SW 1271 (cell line): ENCODE measurements around the gene RXRA.
A peak's percentile ranks its signal among the peaks of the same experiment; 100 is the strongest.

Experiments used
- DNase-seq, 2 experiments: peaks; one replicate each; lab custom pipeline; 2025; lab: John Stamatoyannopoulos, UW

Gene RXRA

DNA sequence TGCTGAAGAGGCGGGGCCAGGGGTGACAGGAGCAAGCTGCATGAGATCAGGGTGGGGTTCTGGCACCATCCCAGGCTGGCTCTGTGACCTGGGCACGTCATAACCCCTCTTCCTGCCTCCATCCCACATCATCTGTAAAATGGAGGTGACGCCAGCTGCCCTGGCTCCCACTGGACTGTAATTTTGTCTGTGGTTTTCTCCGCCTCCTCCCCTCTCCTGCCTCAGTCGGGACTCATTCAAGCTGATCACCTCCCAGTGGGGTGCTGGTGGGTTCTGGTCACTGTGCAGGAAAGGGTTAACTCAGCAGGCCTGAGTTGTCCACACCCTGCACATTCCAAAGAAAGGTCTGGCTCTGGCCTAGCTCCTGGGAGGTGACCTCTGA, 128.2 kb downstream of the RXRA start:
- no peak for DNase-seq

DNA sequence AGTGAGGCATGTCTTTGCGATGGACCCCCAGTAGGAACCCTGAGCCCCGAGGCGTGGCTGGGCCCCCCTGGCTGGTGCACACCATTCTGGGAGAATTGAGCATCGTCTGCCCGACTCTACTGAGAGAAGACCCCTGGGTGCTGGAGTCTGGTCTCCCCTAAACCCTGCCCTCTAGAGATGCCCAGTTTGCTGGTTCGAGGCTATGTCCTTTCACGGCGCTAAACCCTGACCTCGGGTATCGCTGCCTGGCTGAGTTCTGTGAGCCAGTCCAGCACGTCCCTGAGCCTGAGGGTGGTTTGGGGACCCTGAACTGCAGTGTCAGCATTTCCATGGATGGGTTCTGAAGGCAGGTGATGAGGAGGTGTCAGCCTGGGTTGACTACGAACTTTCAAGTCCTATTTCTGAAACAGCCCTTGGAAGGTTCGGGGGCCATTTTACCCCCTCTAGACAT, 128.8 kb downstream of the RXRA start:
- no peak for DNase-seq

DNA sequence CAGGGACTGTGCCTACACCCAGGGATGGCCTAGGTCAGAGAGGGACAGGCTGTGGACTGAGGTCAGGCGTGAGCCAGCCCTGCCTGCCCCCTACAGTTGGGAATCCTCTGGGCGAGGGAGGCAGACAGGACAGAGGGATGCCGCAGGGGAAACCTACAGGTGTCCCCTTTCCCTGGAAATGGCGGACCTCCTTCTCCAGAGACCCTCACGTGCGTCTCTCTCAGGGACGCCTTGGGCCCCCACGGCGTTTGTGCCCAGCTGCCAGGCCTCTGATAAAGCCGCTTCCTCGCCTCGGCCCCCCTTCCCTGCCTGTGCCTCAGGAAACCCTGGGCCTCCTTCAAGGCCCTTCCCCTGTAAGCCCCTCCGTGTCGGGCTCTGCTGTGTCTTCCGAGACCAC, 129.3 kb downstream of the RXRA start:
- DNase-seq = no peak

DNA sequence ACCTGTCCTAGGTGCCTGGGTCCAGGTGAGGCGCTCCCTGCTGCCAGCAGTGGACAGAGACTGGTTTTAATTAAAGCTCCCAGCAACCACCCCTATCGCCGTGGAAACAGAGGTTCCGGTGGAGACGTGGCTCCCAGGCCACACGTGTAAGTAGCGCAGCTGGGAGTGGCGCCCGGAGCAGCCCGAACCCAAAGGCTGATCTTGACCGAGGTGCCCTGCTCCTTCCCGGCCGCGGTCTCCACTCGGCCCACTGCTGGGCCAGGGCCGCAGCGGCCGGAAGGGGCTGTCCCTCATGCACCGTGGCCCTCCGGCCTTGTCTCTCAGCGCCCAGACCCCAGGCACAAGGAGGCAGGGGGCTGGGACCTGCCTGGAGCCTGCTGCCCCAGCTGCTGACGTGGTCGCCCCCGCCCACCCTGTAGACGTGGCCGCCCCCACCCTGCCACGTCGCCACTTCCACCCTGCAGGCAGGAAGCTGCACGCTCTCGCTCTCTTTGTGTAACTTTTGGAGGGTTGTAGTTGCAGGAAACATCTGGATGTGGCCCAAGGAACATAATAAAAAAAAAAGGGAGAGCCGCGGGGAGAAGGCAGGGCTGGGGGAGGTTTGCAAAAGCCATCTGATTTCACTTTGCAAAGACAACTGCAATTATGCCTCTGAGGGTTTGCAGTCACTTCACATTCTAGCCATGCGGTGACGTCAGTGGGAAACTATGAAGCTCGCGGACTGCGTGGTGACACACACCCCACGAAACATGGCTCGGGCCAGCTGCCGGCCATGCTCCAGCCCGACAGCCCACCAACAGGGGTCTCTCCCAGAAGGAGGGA, 129.9 kb downstream of the RXRA start:
- DNase-seq = peak in 1 of 2 experiments; percentile 14

DNA sequence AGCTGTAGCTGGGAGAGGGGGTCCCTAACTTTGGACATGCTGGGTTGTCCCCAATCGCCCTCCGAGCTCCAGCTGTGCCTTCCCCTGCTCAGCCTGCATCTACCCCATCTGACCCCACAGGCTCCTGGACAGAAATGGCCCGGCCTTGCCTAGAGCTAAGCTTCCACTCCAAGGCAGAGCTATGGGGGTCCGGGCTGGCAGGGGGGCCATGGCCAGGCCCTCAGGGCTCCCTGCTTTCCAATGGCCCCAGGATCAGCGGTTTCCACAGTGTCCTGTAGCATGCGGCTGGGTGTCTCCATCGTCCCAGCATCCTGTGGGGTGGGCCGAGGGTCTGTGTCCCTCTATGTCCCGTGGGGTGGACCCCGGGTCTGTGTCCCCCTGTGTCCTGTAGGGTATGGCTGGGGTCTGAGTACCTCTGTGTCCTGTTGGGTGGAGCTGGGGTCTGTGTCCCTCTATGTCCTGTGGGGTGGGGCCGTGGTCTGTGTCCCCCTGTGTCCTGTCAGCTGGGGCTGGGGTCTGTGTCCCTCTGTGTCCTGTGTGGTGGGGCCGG, 130.6 kb downstream of the RXRA start:
- DNase-seq = no peak

DNA sequence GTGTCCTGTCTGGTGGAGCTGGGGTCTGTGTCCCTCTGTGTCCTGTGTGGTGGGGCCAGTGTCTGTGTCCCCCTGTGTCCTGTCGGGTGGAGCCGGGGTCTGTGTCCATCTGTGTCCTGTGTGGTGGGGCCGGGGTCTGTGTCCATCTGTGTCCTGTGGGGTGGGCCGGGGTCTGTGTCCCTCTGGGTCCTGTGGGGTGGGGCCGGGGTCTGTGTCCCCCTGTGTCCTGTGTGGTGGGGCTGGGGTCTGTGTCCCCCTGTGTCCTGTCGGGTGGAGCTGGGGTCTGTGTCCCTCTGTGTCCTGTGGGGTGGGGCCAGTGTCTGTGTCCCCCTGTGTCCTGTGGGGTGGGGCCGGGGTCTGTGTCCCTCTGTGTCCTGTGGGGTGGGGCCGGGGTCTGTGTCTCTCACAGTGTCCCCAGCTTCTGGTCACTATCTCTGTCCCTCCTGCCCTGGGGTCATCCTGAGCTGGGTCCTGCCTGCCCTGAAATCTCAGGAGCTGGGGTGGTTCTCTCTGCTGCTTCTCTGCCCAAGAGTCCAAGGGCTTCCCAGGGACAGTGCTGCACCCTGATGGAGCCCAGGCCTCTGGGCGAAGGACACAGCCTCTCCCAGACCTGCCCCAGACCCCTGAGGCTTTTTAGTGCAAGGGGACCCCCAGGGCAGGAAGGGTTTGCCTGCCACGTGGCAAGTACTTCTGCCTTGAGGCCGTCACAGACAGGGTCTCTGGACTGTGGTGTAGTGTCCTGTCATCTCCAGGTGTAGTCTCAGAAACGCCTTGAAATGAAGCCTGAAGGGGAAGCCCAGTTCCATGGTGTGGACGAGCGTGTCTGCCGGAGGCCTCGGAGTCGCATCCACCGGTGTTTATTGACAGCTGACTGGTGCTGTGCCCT, 131.3 kb downstream of the RXRA start:
- DNase-seq = no peak

DNA sequence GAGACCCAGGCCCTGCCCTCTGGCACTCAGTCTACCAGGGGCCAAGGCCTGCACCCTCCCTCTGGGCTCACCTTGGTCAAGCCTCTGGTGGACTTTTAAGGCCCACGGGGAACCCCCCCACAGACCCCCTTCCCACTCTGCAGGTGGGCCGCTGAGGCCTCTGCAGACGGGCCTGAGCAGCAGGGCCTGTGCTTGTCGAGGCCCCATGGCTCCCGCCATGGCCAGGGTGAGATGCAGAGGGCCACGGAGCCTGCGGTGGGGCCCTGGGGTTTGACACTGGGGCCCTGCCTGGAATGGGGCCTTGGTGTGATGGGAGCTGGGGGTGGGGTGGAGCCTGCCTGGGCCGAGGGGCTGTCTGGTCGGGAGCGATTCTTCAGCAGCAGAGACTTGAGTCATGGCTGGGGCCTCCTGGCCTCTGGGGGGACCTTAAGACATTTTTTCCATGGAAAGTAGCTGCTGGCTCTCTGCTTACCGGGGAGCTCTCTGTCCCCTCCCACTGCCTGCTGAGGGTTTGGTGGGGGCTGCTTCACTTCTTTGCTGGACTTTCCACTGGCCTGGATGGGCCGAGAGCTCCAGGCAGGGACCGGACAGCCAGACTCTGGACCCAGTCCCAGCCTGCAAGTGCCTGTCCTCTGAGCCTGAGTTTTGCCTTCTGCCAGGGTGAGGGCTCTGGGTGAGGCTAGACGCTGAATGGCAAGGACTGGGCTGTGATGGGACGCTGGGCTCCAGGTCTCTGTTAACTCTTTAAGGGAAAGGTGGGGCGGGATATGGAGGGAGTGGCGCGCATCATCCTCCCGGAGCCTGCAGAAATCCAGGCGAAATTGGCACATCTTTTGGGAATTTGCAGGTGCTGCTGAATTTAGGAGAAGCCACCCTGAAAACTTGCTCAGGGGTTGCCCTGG, 132.2 kb downstream of the RXRA start:
- no peak for DNase-seq

DNA sequence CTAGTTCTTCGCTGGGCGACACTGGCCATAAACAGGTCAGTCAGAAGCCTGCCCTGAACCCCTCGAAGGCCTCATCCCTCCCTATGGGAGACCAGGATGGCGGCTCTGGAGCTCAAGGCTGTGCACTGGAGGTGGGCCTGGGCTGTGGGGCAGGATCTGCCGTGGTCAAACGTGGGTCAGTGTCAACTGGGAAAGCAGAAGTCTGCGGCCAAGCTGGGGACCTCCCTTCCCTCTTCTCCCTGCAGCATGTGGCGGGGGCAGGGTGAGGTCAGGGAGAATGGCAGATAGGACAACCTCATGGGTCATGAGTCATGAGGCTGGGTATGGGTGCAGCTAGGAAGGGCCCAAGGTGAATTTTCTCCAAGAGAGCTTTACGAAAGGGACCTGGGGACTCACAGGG, 132.9 kb downstream of the RXRA start:
- DNase-seq = no peak

DNA sequence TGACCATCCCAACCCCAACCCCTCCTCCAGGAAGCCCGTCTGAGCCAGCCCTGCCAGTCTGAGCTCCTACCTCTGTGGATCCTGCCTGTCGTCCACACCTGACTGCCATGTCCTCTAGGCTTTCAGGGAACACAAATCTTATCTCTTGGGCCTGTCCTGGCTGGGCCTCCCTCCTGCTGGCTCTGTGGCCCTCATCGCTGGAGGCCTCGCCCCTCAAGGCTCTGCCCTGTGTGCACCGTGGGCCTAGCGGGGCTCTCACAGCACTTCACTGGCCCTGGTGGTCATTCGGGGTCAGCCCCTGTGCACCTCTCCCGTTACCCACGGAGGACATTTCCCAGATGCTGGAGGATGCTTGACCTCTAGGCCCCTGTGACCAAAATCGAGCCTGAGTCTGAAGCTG, 133.3 kb downstream of the RXRA start:
- no peak for DNase-seq

DNA sequence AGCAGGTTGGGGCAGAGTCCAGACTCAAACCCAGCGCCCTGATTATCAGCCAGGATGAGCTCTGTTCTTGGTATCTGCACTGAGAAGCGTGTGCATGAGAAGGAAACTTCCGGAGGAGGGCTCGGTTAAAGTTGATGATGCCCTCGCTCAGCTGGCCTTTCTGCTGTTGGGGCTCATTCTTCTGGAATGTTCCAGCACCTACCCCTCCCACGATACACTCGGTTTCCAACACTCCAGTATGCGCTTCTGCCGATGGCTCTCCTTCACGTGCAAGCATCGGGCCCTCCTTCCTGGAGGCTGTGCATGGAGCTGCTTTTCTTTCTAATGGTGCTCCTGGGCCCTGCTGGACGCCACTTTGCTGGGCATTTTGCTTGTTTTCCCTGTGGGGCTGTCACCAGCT, 134.0 kb downstream of the RXRA start:
- DNase-seq = no peak

DNA sequence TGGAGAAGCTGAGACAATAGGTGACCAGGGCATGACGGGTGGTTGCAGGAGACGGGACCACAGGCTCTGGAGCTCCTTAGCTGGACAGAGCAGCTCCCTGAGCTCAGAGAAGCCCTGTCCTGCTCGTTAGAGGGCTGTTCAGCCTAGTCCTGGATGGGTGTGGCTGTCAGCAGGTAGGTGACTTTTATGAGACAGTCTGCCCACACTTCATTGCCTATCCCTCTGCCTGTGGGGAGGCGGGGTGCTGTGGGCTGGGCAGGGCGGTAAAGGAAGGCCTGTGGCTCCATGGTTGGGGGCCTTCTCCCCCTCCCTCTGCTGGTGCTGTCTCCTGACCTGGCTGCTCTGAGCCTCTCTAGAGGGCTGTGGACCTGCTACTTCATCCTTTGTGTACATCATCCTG, 134.6 kb downstream of the RXRA start:
- no peak for DNase-seq

DNA sequence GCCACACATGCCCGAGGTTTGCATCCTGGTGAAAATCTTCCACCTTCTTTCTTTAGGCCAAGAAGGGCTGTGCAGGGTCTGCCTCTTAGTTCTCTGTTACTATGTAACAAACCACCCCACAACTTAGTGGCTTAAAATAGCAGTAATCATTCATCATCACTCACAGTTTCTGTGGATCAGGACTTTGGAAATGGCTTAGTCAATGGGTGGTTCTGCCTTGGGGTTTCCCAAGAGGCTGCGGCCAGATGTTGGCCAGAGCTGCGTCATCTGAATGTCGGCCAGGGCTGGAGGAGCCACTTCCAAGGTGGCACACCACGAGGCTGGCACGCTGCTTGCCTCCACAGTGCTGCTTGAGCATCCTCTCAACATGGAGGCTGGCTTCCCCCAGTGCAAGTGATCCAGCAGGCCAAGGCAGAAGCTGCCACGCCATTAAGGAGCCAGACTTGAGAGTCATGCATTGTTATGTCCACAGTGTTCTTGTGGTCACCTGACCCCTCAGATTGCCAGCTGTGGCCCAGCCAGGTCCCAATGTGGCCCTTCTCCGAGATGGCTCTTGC, 135.2 kb downstream of the RXRA start:
- no peak for DNase-seq

DNA sequence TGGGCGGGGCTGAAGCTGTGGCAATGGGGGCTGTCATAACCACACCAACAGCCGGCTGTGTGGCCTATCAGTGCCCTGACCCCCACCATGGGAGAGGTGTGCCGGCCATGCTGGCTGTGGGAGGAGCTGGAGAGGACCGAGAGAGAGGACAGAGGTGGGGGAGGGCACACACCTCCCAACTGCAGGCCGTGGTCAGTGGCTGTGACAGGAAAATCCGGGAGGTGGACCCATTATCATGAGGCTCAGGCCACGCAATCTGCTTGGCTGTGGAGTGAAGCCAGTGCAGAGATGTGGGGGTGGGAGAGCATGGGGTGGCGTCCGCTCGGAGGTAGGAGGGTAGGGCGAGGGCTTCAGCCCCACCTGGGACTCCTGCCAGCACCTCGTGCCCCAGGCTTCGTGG, 136.1 kb downstream of the RXRA start:
- no peak for DNase-seq

DNA sequence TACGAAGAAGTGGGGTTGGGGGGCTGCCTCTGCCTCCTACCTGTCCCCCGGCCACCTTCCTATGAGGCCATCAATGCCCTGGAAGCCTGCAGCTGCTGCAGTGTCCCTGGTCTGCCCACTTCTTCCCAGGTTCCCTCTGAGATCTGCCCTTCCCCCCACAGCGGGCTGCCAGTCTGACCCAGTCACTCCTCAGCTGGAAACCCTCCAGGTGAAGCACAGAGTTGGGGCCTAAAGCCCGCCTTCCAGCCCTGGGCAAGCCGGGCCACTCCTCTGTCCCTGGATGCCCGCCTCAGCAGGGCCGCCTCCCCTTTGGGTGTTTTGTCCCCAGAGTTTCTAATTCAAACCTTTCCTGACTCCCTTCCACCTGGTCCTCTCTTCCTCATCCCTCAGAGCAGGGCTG, 137.0 kb downstream of the RXRA start:
- no peak for DNase-seq

DNA sequence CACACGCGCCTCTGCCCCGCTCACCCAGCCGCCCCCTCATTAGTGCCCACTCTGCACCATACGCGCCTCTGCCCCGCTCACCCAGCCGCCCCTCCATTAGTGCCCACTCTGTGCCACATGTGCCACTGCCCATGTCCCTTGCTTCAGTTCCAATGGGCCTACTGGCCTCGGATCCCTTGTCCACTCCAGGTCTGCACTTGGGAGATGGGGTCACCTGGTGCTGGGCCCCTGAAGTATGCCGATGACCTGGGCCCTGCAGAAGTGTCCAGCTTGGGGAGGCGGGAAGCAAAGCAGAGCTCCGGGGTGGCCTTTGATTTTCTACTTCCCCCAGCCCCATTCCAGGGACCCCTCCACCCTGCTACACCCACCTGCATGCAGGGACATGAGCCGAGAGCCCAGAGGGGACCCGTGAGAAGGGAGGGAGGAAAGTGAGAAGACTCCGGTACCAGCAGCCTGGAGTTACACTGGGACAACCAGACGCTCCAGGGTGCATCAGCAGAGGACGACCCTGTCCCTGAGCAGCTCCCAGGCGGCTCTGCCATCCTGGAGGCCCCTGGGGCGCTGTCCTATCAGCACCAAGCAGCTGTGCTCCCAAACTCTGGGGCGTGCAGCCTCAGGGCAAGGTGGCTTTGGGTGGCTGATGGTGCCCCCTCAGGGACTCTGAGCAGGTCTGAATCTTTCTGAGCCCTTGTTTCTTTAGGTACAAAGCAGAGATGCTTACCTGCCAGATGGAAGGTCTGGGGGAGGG, 140.8 kb downstream of the RXRA start:
- DNase-seq = no peak

DNA sequence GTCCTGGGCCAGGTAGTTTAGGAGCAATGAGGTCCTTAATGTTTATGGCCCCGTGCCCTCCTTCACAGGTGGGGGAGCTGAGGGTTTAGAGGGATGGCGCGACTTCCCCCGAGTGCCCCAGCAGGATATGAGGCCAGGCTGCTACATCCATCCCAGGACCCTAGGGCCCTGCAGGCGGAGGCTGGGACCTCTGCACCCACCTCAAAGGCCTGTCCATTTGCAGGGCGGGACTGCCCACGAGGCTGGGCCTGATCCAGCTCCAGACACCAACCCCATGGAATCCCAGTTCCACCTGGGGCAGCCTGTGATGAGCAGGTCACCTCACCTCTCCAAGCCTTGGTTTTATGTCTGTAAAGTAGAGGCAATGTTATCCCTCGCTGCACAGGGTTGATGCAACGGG, 142.1 kb downstream of the RXRA start:
- no peak for DNase-seq

DNA sequence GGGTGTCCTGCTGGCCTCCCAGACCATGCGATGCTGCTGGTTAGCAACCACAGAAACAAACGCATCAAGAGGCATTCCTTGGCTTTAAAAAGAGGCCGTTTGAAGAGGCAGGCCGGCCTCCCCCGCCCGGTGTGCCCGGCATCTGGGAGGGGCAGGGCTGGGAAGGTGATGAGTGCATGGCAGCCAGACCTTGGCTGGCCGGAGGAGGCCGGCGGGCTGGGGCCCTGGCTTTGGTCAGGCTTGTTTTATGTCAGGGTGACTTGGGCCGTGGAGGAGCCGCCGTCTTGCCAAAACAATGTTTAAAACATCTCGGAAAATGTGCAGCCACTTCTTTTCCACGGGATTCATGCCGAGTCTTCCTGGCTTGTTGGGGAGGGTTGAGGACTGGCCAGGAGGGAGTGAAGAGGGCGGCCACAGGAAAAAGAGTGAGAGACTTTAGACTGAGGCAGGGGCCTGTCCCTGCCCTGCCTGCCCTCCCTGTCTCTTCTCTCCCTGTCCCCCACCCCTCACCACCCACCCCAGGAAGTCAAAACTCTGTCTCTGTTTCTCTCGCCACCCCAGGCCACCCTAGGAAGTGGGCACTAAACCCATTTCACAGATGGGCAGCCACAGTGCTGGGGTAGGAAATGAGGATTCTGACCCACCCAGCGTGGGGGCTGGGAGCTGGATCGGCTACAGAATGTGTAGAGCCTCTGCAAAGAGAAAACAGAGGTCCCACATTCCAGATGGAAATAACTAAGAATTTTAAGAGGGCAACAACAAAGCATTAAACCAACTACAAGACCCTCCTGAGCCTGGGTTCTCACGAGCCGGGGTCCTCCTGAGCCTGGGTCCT, 143.0 kb downstream of the RXRA start:
- DNase-seq = no peak

DNA sequence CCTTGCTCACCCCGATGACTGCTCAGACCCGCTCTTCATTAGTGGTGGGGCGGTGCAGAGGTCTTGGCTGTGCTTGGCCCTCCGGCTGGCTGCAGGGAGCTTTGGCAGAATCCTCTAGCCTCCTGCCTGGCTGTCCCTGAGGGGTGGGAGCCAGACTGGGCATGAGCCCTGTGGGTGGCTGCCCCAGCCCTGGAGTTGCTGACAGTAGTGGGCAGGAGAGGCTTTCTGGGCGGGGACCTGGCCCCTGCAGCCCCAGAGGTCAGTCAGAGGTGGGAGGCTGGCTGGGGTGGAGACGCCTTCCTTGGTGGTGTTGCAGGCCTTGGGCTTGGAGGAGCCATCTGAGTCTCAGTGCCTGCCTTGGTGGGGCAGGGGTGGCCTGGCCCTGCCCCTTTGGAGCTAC, 146.0 kb downstream of the RXRA start:
- no peak for DNase-seq

DNA sequence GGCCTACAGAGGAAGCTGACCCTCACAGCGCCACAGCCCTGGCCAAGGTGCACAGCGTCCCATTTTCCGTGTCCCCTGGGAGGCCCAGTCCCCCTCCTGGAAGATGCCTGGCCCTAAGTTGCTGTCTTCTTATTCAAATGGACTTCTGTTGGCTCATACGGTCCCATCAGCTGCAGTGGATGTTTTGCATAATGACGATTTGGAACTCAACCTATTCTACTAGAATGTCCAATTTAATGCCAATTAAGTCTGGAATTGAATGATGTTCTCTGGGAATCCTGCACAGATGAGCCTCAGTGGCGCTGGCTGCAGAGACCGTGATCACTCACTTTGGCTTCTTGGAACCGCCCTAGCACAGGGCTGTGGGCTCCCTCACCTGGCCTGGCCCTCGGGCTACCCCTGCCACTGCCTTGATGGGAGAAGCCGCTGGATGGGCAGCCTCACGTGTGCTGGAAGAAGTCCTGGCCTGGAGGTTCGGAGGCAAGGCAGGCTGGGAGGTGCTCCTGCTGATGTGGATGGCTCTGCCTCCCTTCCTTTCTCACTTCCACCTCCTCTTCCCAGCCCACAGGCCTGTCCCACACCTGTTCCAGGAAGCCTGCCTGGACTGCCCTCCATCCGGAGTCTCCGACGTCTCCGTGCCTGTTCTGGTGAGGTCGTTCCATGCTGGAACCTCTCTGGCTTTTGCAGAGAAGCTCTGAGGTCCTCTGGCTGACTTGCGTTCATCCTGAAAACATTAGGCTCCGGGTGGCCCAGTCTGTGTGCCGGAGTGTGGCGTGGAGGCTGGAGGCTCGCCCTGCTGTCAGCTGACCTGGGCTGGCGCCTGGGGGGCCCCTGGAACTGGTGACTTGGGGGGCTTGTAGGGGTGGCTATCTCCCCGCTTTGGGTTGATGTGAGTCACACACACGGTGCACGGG, 147.1 kb downstream of the RXRA start:
- DNase-seq = no peak
